AG09319 (cell line): ENCODE measurements around the gene CLEC2L.

ENCODE experiments used
- DNase-seq: peaks from one replicate; pipeline ENCODE4 v3.0.0-alpha.2; 2010; ENCODE audit warnings: low read depth; ENCODE audit errors: extremely low read depth
- CTCF ChIP-seq: IDR thresholded peaks from 2 replicates; pipeline ENCODE4 v1.5.1; 2011; ENCODE audit warnings: low read depth, mild to moderate bottlenecking, inconsistent platforms, low read length, moderate library complexity

Gene CLEC2L

GRCh38 chr7:139586286-139586685 lies 62.8 kb downstream of the CLEC2L start:
- no peak for DNase-seq
- no peak for TF ChIP-seq CTCF

GRCh38 chr7:139587535-139587934 lies 64.0 kb downstream of the CLEC2L start:
- no peak for DNase-seq
- TF ChIP-seq CTCF = no peak

- no peak for TF ChIP-seq CTCF
- no peak for DNase-seq
Observed at GRCh38 chr7:139588632-139589031, 65.1 kb downstream of the CLEC2L start.

- no peak for TF ChIP-seq CTCF
- DNase-seq = no peak
Observed at GRCh38 chr7:139589474-139589873, 66.0 kb downstream of the CLEC2L start.

GRCh38 chr7:139591550-139592195 lies 68.2 kb downstream of the CLEC2L start:
- TF ChIP-seq CTCF = no peak
- DNase-seq = no peak

- no peak for TF ChIP-seq CTCF
- no peak for DNase-seq
Observed at GRCh38 chr7:139592801-139593461, 69.4 kb downstream of the CLEC2L start.

GRCh38 chr7:139594090-139594489 lies 70.6 kb downstream of the CLEC2L start:
- no peak for TF ChIP-seq CTCF
- no peak for DNase-seq
